GM23338 (cell line): Measurements from ENCODE around the gene SND1. TPM values are rescaled to one million over a fixed set of nuclear protein-coding genes. Genes with fewer than 3 reads are reported as not detected.

Source experiments
- ATAC-seq: fragments of 200-7000 bp; cut with Tn5 transposase; 3 replicates; pipeline ENCODE4 v1.9.1; 2020
- DNase-seq: peaks from one replicate; pipeline ENCODE4 v3.0.0-alpha.2; 2015; ENCODE audit warnings: low spot score
- H2AFZ ChIP-seq: fragments of 200-600 bp; sonication (generic); 2 replicates; pipeline ENCODE4 v1.8.0; 2016; ENCODE audit warnings: antibody characterized with exemption, mild to moderate bottlenecking, moderate library complexity
- H3F3A ChIP-seq: fragments of 200-600 bp; sonication (generic); replicated peaks from 2 replicates; pipeline ENCODE4 v1.8.0; 2017; ENCODE audit warnings: antibody characterized with exemption, mixed run types, low read depth
- H3K27ac ChIP-seq: fragments of 200-600 bp; sonication (generic); 2 replicates; pipeline ENCODE4 v1.6.1; 2016; ENCODE audit warnings: low read depth
- H3K27me3 ChIP-seq: fragments of 200-600 bp; sonication (generic); 2 replicates; pipeline ENCODE4 v1.8.0; 2016; ENCODE audit warnings: mild to moderate bottlenecking, mixed run types, moderate library complexity; ENCODE audit not compliant: insufficient read depth
- H3K36me3 ChIP-seq: fragments of 200-600 bp; sonication (generic); 2 replicates; pipeline ENCODE4 v1.8.0; 2016; ENCODE audit warnings: mild to moderate bottlenecking; ENCODE audit not compliant: insufficient read depth
- H3K4me1 ChIP-seq: fragments of 200-600 bp; sonication (generic); 2 replicates; pipeline ENCODE4 v1.8.0; 2016; ENCODE audit warnings: mild to moderate bottlenecking, moderate library complexity; ENCODE audit not compliant: insufficient read depth
- H3K4me2 ChIP-seq: fragments of 200-600 bp; sonication (generic); 2 replicates; pipeline ENCODE4 v1.7.1; 2017; ENCODE audit warnings: mixed run types
- H3K4me3 ChIP-seq: fragments of 200-600 bp; sonication (generic); 2 replicates; pipeline ENCODE4 v1.6.1; 2016; ENCODE audit warnings: mixed run types
- H3K79me2 ChIP-seq: fragments of 200-600 bp; sonication (generic); replicated peaks from 2 replicates; pipeline ENCODE4 v1.8.0; 2017; ENCODE audit warnings: mild to moderate bottlenecking; ENCODE audit not compliant: insufficient read depth
- H3K9me2 ChIP-seq: fragments of 200-600 bp; sonication (generic); 2 replicates; pipeline ENCODE4 v1.8.0; 2017; ENCODE audit not compliant: insufficient read depth
- H4K20me1 ChIP-seq: fragments of 200-600 bp; sonication (generic); replicated peaks from 2 replicates; pipeline ENCODE4 v1.8.0; 2017; ENCODE audit warnings: mild to moderate bottlenecking; ENCODE audit not compliant: insufficient read depth
- H3K27ac Mint-ChIP-seq: 2 replicates; pipeline ENCODE4 v1.8.0; 2020; ENCODE audit warnings: inconsistent platforms, mild to moderate bottlenecking, moderate library complexity, mixed read lengths
- H3K27me3 Mint-ChIP-seq: 3 replicates; pipeline ENCODE4 v1.8.0; 2022; ENCODE audit warnings: low read depth, mild to moderate bottlenecking, moderate library complexity, mixed read lengths, inconsistent platforms; ENCODE audit not compliant: insufficient read depth, poor library complexity
- H3K36me3 Mint-ChIP-seq: 3 replicates; pipeline ENCODE4 v1.8.0; 2021; ENCODE audit warnings: low read depth, mild to moderate bottlenecking, inconsistent platforms, moderate library complexity, mixed read lengths
- H3K4me1 Mint-ChIP-seq: 3 replicates; pipeline ENCODE4 v1.8.0; 2020; ENCODE audit warnings: mild to moderate bottlenecking, inconsistent platforms, mixed read lengths
- H3K4me3 Mint-ChIP-seq: 3 replicates; pipeline ENCODE4 v1.8.0; 2021; ENCODE audit warnings: moderate library complexity, mild to moderate bottlenecking, inconsistent platforms, mixed read lengths
- H3K9me3 Mint-ChIP-seq: 3 replicates; pipeline ENCODE4 v1.8.0; 2020; ENCODE audit warnings: moderate library complexity, mild to moderate bottlenecking, inconsistent platforms, mixed read lengths
- CREB1 ChIP-seq: fragments of 250-450 bp; sonication (Bioruptor Pico); IDR thresholded peaks from 2 replicates; pipeline ENCODE4 v1.5.0; 2020; ENCODE audit warnings: low read depth, mild to moderate bottlenecking, moderate library complexity
- ETS1 ChIP-seq: IDR thresholded peaks from 2 replicates; pipeline ENCODE4 v1.6.1; 2016; ENCODE audit warnings: antibody characterized with exemption
- EZH2 ChIP-seq: fragments of 200-600 bp; sonication (generic); IDR thresholded peaks from one replicate; pipeline ENCODE4 v1.8.0; 2017; ENCODE audit warnings: antibody characterized with exemption, mild to moderate bottlenecking, low read depth; ENCODE audit not compliant: unreplicated experiment
- EZH2phosphoT487 ChIP-seq: fragments of 200-600 bp; sonication (generic); IDR thresholded peaks from one replicate; pipeline ENCODE4 v1.8.1; 2018; ENCODE audit warnings: antibody characterized with exemption; ENCODE audit not compliant: unreplicated experiment
- JUNB ChIP-seq: IDR thresholded peaks from one replicate; pipeline ENCODE4 v1.6.1; 2016; ENCODE audit warnings: antibody characterized with exemption; ENCODE audit not compliant: unreplicated experiment
- NANOG ChIP-seq: IDR thresholded peaks from 2 replicates; pipeline ENCODE4 v1.6.1; 2016; ENCODE audit warnings: antibody characterized with exemption, borderline replicate concordance
- POLR2AphosphoS5 ChIP-seq: IDR thresholded peaks from 2 replicates; pipeline ENCODE4 v1.6.1; 2016; ENCODE audit warnings: antibody characterized with exemption, low read depth
- REST ChIP-seq: IDR thresholded peaks from one replicate; pipeline ENCODE4 v1.6.1; 2018; ENCODE audit warnings: antibody characterized with exemption; ENCODE audit not compliant: unreplicated experiment
- STAT1 ChIP-seq: IDR thresholded peaks from one replicate; pipeline ENCODE4 v1.6.1; 2016; ENCODE audit warnings: antibody characterized with exemption; ENCODE audit not compliant: unreplicated experiment
- ZNF114 ChIP-seq: fragments of 250-450 bp; sonication (Bioruptor Pico); IDR thresholded peaks from 2 replicates; pipeline ENCODE4 v1.5.0; 2020; ENCODE audit warnings: mild to moderate bottlenecking, moderate library complexity
- ZNF331 ChIP-seq: fragments of 250-450 bp; sonication (Bioruptor Pico); IDR thresholded peaks from 2 replicates; pipeline ENCODE4 v1.5.0; 2020; ENCODE audit warnings: low read depth, mild to moderate bottlenecking, moderate library complexity
- ZNF462 ChIP-seq: fragments of 250-450 bp; sonication (Bioruptor Pico); IDR thresholded peaks from 2 replicates; pipeline ENCODE4 v1.5.0; 2020; ENCODE audit warnings: mild to moderate bottlenecking, moderate library complexity
- polyA plus RNA-seq: library from polyadenylated mRNA; unstranded; fragments of >200 nt; fragmentation: Nextera tagmentation; extraction: Ambion mirVana; gene quantifications from 2 replicates; pipeline ENCODE4 v1.2.1, GENCODE V29; 2016
- total RNA-seq: library from RNA; depleted of rRNA; stranded (reverse); fragments of >200 nt; shearing (Covaris generic); gene quantifications from 2 replicates; pipeline ENCODE4 v1.2.3, GENCODE V29; 2014
- TF ChIP-seq, protein P1 (sequence below), 2 experiments: fragments of 200-600 bp in 1 of 2; sonication (generic) in 1 of 2; conservative IDR thresholded peaks; 2 replicates each; pipeline versions ENCODE4 v1.5.1 to v1.6.1; 2016 to 2017; ENCODE audit warnings: antibody characterized with exemption in 2 of 2, low read depth in 2 of 2, mild to moderate bottlenecking in 2 of 2, moderate library complexity in 1 of 2

The SND1 gene
- total and polyA plus RNA-seq, 2 experiments from 2014 or later: 107 to 254 TPM

DNA sequence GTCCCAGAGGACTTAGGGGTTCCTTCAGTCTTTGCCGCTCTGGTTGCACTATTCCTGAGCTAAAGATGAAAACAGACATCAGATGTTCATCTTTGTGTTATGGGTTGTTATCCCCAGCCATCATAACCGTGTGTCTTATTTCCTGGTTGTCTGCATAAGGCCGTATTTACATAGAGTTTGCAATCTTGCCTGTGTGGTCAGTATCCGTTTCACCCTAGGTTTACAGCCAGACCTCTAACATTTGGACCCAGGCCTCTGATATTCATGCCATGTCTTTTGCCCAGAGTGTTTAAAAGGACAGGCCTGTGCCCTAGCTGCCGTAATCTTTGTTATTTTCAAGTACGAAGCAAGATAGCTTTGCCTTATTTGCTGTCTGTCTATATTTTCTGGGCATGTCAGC, 352.6 kb downstream of the SND1 start:
- no peak for TF ChIP-seq STAT1
- TF ChIP-seq EZH2phosphoT487: no peak
- TF ChIP-seq, protein P1, sequence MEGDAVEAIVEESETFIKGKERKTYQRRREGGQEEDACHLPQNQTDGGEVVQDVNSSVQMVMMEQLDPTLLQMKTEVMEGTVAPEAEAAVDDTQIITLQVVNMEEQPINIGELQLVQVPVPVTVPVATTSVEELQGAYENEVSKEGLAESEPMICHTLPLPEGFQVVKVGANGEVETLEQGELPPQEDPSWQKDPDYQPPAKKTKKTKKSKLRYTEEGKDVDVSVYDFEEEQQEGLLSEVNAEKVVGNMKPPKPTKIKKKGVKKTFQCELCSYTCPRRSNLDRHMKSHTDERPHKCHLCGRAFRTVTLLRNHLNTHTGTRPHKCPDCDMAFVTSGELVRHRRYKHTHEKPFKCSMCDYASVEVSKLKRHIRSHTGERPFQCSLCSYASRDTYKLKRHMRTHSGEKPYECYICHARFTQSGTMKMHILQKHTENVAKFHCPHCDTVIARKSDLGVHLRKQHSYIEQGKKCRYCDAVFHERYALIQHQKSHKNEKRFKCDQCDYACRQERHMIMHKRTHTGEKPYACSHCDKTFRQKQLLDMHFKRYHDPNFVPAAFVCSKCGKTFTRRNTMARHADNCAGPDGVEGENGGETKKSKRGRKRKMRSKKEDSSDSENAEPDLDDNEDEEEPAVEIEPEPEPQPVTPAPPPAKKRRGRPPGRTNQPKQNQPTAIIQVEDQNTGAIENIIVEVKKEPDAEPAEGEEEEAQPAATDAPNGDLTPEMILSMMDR (conservative IDR thresholded peaks at IDR 0.05; ENCODE audit: low read depth in 2 of 2): no peak
- no peak for TF ChIP-seq NANOG
- no peak for TF ChIP-seq REST
- TF ChIP-seq ZNF462 (CRISPR knock-in tag): no peak
- no peak for TF ChIP-seq EZH2
- TF ChIP-seq ZNF114 (CRISPR knock-in tag): no peak
- no peak for TF ChIP-seq ZNF331 (CRISPR knock-in tag)
- TF ChIP-seq JUNB: no peak
- no peak for TF ChIP-seq ETS1
- TF ChIP-seq POLR2AphosphoS5: no peak
- TF ChIP-seq CREB1: no peak
- H3K27ac ChIP-seq: no peak overlapping the region
- no peak for DNase-seq
- H3K4me3 ChIP-seq: no peak overlapping the region
- no peaks in the 10 kb centered on the region; the same call in 1 of the 2 replicates for H3K36me3 ChIP-seq
- H3K27me3 ChIP-seq: no peaks in the 10 kb centered on the region
- no peaks in the 10 kb centered on the region for H3K9me3 Mint-ChIP-seq
- H3K27ac Mint-ChIP-seq: no peak overlapping the region
- H3K9me2 ChIP-seq: peaks cover 6% of the 10 kb centered on the region; the same call in 1 of the 2 replicates
- H3K4me2 ChIP-seq: no peak overlapping the region
- no peak for ATAC-seq
- H3K36me3 Mint-ChIP-seq: no peaks in the 10 kb centered on the region
- peaks cover 9% of the 10 kb centered on the region for H3K27me3 Mint-ChIP-seq
- peaks cover 11% of the 10 kb centered on the region; the same call in 2 of the 3 replicates for H3K4me1 Mint-ChIP-seq
- peaks cover 39% of the 10 kb centered on the region for H4K20me1 ChIP-seq
- no peak overlapping the region for H3K4me3 Mint-ChIP-seq
- no peaks in the 10 kb centered on the region for H3K4me1 ChIP-seq
- no peaks in the 10 kb centered on the region for H3F3A ChIP-seq
- H2AFZ ChIP-seq: no peak overlapping the region
- peaks cover 10% of the 10 kb centered on the region; the same call in 1 of the 2 replicates for H3K79me2 ChIP-seq
